ENCODE results near the gene PSMC6. TPM values are rescaled to one million over a fixed set of nuclear protein-coding genes. Genes with fewer than 3 reads are reported as not detected.

The PSMC6 gene
- total and polyA plus RNA-seq, 5 donors: 66.9 to 84.8 (median 77.3) TPM

Other genes with a start within 250 kb of the PSMC6 start
- gene TXNDC16, start 154.7 kb upstream of the PSMC6 start, total RNA-seq: 1 to 10 TPM; 4.1 to 7.6 (median 6.8) TPM
- 2.6 TPM for gene TXNDC16, start 154.7 kb upstream of the PSMC6 start, polyA plus RNA-seq
- 1 to 10 TPM in 2 of 4 donors, under 1 TPM in 2; 0.56 to 1.4 (median 0.89) TPM for gene GPR137C, start 154.4 kb upstream of the PSMC6 start, total RNA-seq
- gene GPR137C, start 154.4 kb upstream of the PSMC6 start, polyA plus RNA-seq: 0.68 TPM
- gene ERO1A, start 11.6 kb upstream of the PSMC6 start, total RNA-seq: 10 to 100 TPM; 13.6 to 19.1 (median 15.7) TPM
- 7.2 TPM for gene ERO1A, start 11.6 kb upstream of the PSMC6 start, polyA plus RNA-seq
- 10 to 100 TPM; 12.7 to 13.6 (median 12.9) TPM for gene STYX, start 23.0 kb downstream of the PSMC6 start, total RNA-seq
- 6.6 TPM for gene STYX, start 23.0 kb downstream of the PSMC6 start, polyA plus RNA-seq
- gene GNPNAT1, start 84.4 kb downstream of the PSMC6 start, total RNA-seq: 10 to 100 TPM in 1 of 4 donors, 1 to 10 TPM in 3; 7.4 to 15.2 (median 8.3) TPM
- 5.0 TPM for gene GNPNAT1, start 84.4 kb downstream of the PSMC6 start, polyA plus RNA-seq
- gene FERMT2, start 243.8 kb downstream of the PSMC6 start, total RNA-seq: 100 to 1,000 TPM; 102 to 180 (median 117) TPM
- 48.8 TPM for gene FERMT2, start 243.8 kb downstream of the PSMC6 start, polyA plus RNA-seq